GM12865 (cell line): ENCODE results near the gene CD22.

Experiments
- DNase-seq: peaks from one replicate; pipeline ENCODE4 v3.0.0; 2010; ENCODE audit warnings: low read depth
- H3K4me3 ChIP-seq: 2 replicates; pipeline ENCODE4 v1.5.1; 2011; ENCODE audit warnings: mild to moderate bottlenecking, low read depth, low read length, control low read depth
- CTCF ChIP-seq: IDR thresholded peaks from 2 replicates; pipeline ENCODE4 v1.5.1; 2011; ENCODE audit warnings: low read length, control low read depth, low read depth, inconsistent platforms; ENCODE audit not compliant: insufficient read depth; ENCODE audit errors: missing control alignments

CD22 gene

GRCh38 chr19:35287713-35288112, 41.3 kb upstream of the CD22 start:
- no peak overlapping the region for H3K4me3 ChIP-seq
- no peak for DNase-seq
- TF ChIP-seq CTCF: no peak

- TF ChIP-seq CTCF: no peak
- DNase-seq: no peak
- no peak overlapping the region for H3K4me3 ChIP-seq
Measured at GRCh38 chr19:35288331-35288730, 40.7 kb upstream of the CD22 start.

DNA sequence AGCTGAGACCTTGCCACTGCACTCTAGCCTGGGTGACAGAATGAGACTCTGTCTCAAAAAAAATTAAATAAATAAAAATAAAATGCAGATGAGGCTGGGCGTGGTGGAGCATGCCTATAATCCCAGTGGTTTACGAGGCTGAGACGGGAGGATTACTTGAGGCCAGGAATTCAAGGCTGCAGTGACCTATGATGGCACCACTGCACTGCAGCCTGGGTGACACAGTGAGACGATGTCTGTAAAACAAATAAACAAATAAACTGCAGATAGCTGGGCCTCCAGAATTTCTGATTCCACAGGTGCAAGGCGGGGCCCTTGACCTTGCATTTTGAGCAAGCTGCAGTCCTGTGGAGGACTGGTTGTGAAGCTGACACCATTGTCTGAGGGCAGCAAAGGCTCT, 40.1 kb upstream of the CD22 start:
- no peak for TF ChIP-seq CTCF
- no peak for DNase-seq
- no peak overlapping the region for H3K4me3 ChIP-seq

DNA sequence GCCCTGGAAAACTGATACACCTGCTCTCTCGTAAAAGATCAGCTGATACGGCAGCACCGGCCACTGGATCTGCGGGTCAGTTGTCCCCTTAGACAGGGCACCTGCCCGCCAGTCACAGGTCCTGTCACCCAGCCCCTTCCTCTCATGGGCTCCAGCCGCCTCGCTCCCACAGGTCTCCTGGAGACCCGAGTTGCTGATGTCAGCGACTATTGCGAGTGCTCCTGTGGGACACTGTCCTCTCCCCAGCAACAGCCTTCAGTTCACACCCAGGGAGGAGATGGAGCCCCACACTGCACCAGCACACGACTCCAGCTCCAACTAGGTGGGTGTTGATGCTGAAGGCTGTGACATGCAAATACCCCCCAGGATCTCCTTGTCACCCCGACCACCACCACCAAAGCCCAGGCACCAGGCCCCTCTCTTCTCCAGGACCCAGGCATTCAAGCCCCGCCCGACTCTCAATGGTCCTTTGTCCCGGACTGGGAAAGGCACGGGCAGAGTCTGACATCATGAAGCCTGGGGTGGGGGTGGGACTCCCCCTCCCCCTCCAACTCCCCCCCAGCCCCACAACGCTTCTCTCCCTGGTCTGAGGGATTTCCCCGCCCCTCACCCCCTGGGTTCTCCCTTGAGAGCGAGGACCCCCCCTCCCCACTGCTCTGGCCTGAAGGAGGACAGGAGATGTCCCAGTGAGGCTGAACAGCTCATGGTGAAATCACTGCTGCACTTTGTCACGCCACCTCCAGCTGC, 38.4 kb upstream of the CD22 start:
- TF ChIP-seq CTCF: no peak
- no peak overlapping the region for H3K4me3 ChIP-seq

GRCh38 chr19:35291259-35291658, 37.7 kb upstream of the CD22 start:
- H3K4me3 ChIP-seq: no peak overlapping the region
- DNase-seq: no peak
- no peak for TF ChIP-seq CTCF

More for the DNA sequence above, 38.4 kb upstream of the CD22 start:
- no peak for DNase-seq

DNA sequence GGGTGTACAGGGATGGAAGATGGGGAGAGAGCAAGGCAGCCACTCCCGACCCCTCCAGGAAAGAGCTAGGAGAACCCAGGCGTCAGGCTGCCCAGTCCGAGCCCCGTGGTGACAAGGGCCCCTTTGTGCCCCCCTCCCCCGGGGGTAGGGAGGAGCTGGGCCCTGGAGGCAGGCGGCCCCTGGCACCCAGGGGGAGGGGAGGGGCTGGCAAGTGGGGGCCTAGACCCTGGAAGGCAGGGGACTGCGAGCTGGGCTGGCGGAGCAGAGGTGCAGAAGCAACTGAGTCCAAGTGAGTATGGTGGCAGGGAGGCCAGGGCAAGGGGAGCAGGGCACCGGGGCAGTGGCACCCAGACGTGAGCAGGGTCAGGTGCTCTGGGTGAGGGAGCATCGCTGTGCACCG, 37.1 kb upstream of the CD22 start, which contains the start of gene MAG:
MAG (plus strand) TSS at position 246 of the 400 bp plus-strand sequence. CDS start 3,248 bp downstream, outside the sequence.
- H3K4me3 ChIP-seq: no peak within 1 kb of the TSS
- no peak for DNase-seq
- TF ChIP-seq CTCF: no peak
